K562 (cell line): ENCODE data around the gene PLIN5. TPM values are rescaled to one million over a fixed set of nuclear protein-coding genes. Genes with fewer than 3 reads are reported as not detected.

Experiments used
- ATF7 ChIP-seq: fragments of 450-650 bp; IDR thresholded peaks from 2 replicates; pipeline ENCODE4 v1.7.1; 2014; ENCODE audit warnings: mild to moderate bottlenecking, moderate library complexity
- BRD9 ChIP-seq: fragments of 450-650 bp; IDR thresholded peaks from 2 replicates; pipeline ENCODE4 v1.6.1; 2018; ENCODE audit warnings: low read depth; ENCODE audit not compliant: partially characterized antibody
- CBX8 ChIP-seq: fragments of 200-600 bp; sonication (generic); IDR thresholded peaks from 2 replicates; pipeline ENCODE4 v1.6.1; 2012; ENCODE audit warnings: borderline replicate concordance, mixed run types, low read depth, mild to moderate bottlenecking, moderate library complexity, mixed read lengths, low read length, control low read depth, inconsistent platforms; ENCODE audit not compliant: poor library complexity, severe bottlenecking; ENCODE audit errors: extremely low read depth
- ILF3 ChIP-seq: fragments of 450-650 bp; IDR thresholded peaks from 2 replicates; pipeline ENCODE4 v1.6.1; 2018; ENCODE audit warnings: antibody characterized with exemption, mild to moderate bottlenecking, moderate library complexity, borderline replicate concordance
- LEF1 ChIP-seq: fragments of 450-650 bp; IDR thresholded peaks from 2 replicates; pipeline ENCODE4 v1.6.1; 2016; ENCODE audit warnings: mild to moderate bottlenecking
- THRAP3 ChIP-seq: fragments of 450-650 bp; IDR thresholded peaks from 2 replicates; pipeline ENCODE4 v1.6.1; 2016; ENCODE audit warnings: mild to moderate bottlenecking, inconsistent platforms, borderline replicate concordance
- ZNF23 ChIP-seq: fragments of 250-450 bp; sonication (Bioruptor Pico); IDR thresholded peaks from 2 replicates; pipeline ENCODE4 v1.4.0; 2020; ENCODE audit warnings: mild to moderate bottlenecking
- ZNF589 ChIP-seq: fragments of 200-800 bp; sonication (Bioruptor generic); IDR thresholded peaks from 2 replicates; pipeline ENCODE4 v1.6.1; 2016; ENCODE audit warnings: low read depth, missing genetic modification characterization, missing compliant biosample characterization
- polyA plus RNA-seq, 8 experiments: library from polyadenylated mRNA; depleted of rRNA in 4 of 8; stranded (reverse) in 5 of 8; unstranded in 3 of 8; fragments of >200 nt; fragmentation: Nextera tagmentation in 2 of 8; fragmentation: Illumina TruSeq in 1 of 8; extraction: Ambion mirVana in 2 of 8; extraction: Trizol in 1 of 8; gene quantifications; 2 replicates each; pipeline versions ENCODE4 v1.2.1 to v1.2.3, GENCODE V29; 2011 to 2014; ENCODE audit warnings: inconsistent platforms in 1 of 8, missing spikeins in 1 of 8
- total RNA-seq, 7 experiments: library from RNA; depleted of rRNA in 6 of 7; stranded (reverse); fragments of >200 nt in 6 of 7; fragmentation: Illumina TruSeq in 2 of 7; extraction: Trizol in 2 of 7; gene quantifications; 2 replicates each; pipeline versions ENCODE4 v1.2.1 to v1.2.3, GENCODE V29; 2011 to 2021; ENCODE audit warnings: low replicate concordance in 1 of 7
- TF ChIP-seq, protein P1 (sequence below): fragments of 200-600 bp; sonication (generic); IDR thresholded peaks from one replicate; pipeline ENCODE4 v1.6.1; 2012; ENCODE audit warnings: mild to moderate bottlenecking, low read depth, low read length, inconsistent platforms
- TF ChIP-seq, protein P2 (sequence below): fragments of 250-450 bp; sonication (Bioruptor Pico); IDR thresholded peaks from 2 replicates; pipeline ENCODE4 v1.5.0; 2020; ENCODE audit warnings: mild to moderate bottlenecking, borderline replicate concordance
- TF ChIP-seq, protein P3 (sequence below): fragments of 450-650 bp; IDR thresholded peaks from 2 replicates; pipeline ENCODE4 v1.6.1; 2014; ENCODE audit warnings: low read depth, mild to moderate bottlenecking, moderate library complexity, borderline replicate concordance

PLIN5 gene
- total and polyA plus RNA-seq, 9 of the 15 experiments (the other 6 are each of a cell fraction or from before 2014, with no cell fraction given): 0.04 to 1.3 (median 0.50) TPM

DNA sequence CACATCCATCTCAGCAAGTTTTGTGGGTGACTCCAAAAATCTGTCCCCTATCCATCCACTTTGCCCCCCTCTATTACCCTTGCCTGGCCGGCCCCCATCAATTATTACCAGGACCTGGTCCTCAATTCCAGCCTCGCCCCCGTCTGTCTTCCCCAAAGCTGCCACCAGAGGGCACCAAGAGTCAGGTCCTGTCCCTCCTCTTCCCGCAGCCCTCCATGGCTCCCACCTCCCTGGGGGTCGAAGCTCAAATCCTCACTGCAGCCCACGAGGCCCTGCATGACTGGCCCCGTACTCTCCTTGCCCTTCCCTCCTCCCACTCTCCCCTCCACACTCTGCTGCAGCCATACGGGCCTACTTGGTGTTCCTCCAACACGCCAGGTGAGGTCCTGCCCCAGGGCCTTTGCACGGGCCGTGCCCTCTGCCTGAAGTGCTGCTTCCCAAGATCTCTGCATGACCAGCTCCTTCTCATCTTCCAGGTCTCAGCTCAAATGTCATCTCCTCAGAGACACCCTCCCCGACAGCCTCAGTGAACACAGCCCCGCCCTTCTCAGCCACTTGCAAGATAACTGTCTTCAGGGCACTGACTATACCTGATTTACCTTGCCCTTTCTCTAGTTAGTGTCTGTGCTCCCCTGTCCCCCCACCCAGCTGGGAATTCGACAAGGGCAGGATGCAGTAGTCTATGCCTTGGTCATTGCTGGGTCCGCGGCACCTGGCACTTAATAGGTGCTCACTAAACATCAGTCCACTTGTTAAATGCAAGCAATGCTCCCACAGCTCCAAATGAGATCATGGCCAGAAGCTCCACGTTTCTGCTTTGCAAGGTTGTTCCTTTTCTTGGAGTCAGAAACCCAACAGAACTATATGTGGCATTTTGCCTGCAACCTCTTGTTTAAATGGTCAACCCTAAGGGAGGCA is 41.3 kb upstream of the PLIN5 start (continued):
- TF ChIP-seq, protein P1, sequence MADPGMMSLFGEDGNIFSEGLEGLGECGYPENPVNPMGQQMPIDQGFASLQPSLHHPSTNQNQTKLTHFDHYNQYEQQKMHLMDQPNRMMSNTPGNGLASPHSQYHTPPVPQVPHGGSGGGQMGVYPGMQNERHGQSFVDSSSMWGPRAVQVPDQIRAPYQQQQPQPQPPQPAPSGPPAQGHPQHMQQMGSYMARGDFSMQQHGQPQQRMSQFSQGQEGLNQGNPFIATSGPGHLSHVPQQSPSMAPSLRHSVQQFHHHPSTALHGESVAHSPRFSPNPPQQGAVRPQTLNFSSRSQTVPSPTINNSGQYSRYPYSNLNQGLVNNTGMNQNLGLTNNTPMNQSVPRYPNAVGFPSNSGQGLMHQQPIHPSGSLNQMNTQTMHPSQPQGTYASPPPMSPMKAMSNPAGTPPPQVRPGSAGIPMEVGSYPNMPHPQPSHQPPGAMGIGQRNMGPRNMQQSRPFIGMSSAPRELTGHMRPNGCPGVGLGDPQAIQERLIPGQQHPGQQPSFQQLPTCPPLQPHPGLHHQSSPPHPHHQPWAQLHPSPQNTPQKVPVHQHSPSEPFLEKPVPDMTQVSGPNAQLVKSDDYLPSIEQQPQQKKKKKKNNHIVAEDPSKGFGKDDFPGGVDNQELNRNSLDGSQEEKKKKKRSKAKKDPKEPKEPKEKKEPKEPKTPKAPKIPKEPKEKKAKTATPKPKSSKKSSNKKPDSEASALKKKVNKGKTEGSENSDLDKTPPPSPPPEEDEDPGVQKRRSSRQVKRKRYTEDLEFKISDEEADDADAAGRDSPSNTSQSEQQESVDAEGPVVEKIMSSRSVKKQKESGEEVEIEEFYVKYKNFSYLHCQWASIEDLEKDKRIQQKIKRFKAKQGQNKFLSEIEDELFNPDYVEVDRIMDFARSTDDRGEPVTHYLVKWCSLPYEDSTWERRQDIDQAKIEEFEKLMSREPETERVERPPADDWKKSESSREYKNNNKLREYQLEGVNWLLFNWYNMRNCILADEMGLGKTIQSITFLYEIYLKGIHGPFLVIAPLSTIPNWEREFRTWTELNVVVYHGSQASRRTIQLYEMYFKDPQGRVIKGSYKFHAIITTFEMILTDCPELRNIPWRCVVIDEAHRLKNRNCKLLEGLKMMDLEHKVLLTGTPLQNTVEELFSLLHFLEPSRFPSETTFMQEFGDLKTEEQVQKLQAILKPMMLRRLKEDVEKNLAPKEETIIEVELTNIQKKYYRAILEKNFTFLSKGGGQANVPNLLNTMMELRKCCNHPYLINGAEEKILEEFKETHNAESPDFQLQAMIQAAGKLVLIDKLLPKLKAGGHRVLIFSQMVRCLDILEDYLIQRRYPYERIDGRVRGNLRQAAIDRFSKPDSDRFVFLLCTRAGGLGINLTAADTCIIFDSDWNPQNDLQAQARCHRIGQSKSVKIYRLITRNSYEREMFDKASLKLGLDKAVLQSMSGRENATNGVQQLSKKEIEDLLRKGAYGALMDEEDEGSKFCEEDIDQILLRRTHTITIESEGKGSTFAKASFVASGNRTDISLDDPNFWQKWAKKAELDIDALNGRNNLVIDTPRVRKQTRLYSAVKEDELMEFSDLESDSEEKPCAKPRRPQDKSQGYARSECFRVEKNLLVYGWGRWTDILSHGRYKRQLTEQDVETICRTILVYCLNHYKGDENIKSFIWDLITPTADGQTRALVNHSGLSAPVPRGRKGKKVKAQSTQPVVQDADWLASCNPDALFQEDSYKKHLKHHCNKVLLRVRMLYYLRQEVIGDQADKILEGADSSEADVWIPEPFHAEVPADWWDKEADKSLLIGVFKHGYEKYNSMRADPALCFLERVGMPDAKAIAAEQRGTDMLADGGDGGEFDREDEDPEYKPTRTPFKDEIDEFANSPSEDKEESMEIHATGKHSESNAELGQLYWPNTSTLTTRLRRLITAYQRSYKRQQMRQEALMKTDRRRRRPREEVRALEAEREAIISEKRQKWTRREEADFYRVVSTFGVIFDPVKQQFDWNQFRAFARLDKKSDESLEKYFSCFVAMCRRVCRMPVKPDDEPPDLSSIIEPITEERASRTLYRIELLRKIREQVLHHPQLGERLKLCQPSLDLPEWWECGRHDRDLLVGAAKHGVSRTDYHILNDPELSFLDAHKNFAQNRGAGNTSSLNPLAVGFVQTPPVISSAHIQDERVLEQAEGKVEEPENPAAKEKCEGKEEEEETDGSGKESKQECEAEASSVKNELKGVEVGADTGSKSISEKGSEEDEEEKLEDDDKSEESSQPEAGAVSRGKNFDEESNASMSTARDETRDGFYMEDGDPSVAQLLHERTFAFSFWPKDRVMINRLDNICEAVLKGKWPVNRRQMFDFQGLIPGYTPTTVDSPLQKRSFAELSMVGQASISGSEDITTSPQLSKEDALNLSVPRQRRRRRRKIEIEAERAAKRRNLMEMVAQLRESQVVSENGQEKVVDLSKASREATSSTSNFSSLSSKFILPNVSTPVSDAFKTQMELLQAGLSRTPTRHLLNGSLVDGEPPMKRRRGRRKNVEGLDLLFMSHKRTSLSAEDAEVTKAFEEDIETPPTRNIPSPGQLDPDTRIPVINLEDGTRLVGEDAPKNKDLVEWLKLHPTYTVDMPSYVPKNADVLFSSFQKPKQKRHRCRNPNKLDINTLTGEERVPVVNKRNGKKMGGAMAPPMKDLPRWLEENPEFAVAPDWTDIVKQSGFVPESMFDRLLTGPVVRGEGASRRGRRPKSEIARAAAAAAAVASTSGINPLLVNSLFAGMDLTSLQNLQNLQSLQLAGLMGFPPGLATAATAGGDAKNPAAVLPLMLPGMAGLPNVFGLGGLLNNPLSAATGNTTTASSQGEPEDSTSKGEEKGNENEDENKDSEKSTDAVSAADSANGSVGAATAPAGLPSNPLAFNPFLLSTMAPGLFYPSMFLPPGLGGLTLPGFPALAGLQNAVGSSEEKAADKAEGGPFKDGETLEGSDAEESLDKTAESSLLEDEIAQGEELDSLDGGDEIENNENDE: no peak
- TF ChIP-seq THRAP3: 0 out of 2 replicates have a peak, but pooled peaks have one; percentile 29
- TF ChIP-seq BRD9: peak; percentile 66
- TF ChIP-seq ATF7: peak; percentile 16; the same call in 1 of the 2 replicates
- TF ChIP-seq, protein P2, sequence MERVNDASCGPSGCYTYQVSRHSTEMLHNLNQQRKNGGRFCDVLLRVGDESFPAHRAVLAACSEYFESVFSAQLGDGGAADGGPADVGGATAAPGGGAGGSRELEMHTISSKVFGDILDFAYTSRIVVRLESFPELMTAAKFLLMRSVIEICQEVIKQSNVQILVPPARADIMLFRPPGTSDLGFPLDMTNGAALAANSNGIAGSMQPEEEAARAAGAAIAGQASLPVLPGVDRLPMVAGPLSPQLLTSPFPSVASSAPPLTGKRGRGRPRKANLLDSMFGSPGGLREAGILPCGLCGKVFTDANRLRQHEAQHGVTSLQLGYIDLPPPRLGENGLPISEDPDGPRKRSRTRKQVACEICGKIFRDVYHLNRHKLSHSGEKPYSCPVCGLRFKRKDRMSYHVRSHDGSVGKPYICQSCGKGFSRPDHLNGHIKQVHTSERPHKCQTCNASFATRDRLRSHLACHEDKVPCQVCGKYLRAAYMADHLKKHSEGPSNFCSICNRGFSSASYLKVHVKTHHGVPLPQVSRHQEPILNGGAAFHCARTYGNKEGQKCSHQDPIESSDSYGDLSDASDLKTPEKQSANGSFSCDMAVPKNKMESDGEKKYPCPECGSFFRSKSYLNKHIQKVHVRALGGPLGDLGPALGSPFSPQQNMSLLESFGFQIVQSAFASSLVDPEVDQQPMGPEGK (CRISPR knock-in tag): no peak
- TF ChIP-seq LEF1: no peak
- TF ChIP-seq ILF3: no peak
- TF ChIP-seq, protein P3, sequence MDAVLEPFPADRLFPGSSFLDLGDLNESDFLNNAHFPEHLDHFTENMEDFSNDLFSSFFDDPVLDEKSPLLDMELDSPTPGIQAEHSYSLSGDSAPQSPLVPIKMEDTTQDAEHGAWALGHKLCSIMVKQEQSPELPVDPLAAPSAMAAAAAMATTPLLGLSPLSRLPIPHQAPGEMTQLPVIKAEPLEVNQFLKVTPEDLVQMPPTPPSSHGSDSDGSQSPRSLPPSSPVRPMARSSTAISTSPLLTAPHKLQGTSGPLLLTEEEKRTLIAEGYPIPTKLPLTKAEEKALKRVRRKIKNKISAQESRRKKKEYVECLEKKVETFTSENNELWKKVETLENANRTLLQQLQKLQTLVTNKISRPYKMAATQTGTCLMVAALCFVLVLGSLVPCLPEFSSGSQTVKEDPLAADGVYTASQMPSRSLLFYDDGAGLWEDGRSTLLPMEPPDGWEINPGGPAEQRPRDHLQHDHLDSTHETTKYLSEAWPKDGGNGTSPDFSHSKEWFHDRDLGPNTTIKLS: no peak
- no peak for TF ChIP-seq ZNF23 (CRISPR knock-in tag)
- no peak for TF ChIP-seq CBX8
- no peak for TF ChIP-seq ZNF589
